NT2/D1 (cell line): Measurements from ENCODE around the gene ZBTB37.

Source experiments
- YY1 ChIP-seq: IDR thresholded peaks from 2 replicates; pipeline ENCODE4 v1.6.1; 2011; ENCODE audit not compliant: insufficient read length, insufficient read depth
- ZNF274 ChIP-seq: IDR thresholded peaks from 2 replicates; pipeline ENCODE4 v1.6.1; 2011; ENCODE audit warnings: mild to moderate bottlenecking, low read depth, low read length

GRCh38 chr1:173865468-173866164 is 2.6 kb upstream of the ZBTB37 start:
- TF ChIP-seq ZNF274 = no peak
- TF ChIP-seq YY1 = no peak
